ENCODE results near the gene ARHGEF16.

DNA sequence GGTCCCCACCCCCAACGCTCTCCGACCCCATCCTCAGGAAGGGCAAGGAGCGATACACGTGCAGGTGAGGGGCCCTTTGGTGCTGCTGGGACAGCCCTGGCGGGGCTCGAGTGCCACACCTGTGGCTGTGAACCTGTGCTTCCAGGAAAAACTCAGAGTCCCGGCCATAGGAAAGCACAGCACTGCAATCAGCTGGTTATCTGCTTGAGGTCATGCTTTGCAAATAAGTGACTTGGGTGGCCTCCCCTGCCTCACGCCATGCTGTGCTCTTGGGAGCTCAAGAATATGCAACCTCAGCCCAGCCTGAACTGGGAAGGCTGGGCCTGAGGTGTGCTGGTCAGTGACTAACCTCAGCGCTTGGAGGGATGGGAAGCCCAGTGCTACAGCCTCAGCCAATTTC, 36.5 kb upstream of the ARHGEF16 start:
- TF ChIP-seq, protein P1, sequence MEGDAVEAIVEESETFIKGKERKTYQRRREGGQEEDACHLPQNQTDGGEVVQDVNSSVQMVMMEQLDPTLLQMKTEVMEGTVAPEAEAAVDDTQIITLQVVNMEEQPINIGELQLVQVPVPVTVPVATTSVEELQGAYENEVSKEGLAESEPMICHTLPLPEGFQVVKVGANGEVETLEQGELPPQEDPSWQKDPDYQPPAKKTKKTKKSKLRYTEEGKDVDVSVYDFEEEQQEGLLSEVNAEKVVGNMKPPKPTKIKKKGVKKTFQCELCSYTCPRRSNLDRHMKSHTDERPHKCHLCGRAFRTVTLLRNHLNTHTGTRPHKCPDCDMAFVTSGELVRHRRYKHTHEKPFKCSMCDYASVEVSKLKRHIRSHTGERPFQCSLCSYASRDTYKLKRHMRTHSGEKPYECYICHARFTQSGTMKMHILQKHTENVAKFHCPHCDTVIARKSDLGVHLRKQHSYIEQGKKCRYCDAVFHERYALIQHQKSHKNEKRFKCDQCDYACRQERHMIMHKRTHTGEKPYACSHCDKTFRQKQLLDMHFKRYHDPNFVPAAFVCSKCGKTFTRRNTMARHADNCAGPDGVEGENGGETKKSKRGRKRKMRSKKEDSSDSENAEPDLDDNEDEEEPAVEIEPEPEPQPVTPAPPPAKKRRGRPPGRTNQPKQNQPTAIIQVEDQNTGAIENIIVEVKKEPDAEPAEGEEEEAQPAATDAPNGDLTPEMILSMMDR (IDR thresholded peaks at IDR 0.05), result no peak
- TF ChIP-seq ZFX (IDR thresholded peaks at IDR 0.05; ENCODE audit: borderline replicate concordance), result no peak
